Ovary (tissue), 9 donors: ENCODE data around the gene ASF1A. TPM values are rescaled to one million over a fixed set of nuclear protein-coding genes. Genes with fewer than 3 reads are reported as not detected.
"Not testable (repeated sequence)": the region's sequence is repeated elsewhere in the genome, so short reads cannot be mapped to it uniquely, and the experiment has no call there.

Experiments used
- DNase-seq, 5 donors: peaks; one replicate each; pipeline ENCODE4 v3.0.0-alpha.2; 2019 to 2020
- H3K27ac ChIP-seq, 2 donors: fragments of 200-600 bp; one replicate each; pipeline versions ENCODE4 v1.5.1 to v1.8.0; 2019 to 2022
- H3K27me3 ChIP-seq: fragments of 200-600 bp; one replicate; pipeline ENCODE4 v1.8.0; 2022
- H3K36me3 ChIP-seq: fragments of 200-600 bp; sonication (generic); one replicate; pipeline ENCODE4 v1.5.1; 2019
- H3K4me1 ChIP-seq: one replicate; pipeline ENCODE4 v1.8.1; 2013; ENCODE audit warnings: mild to moderate bottlenecking, moderate library complexity; ENCODE audit not compliant: insufficient read depth
- H3K4me3 ChIP-seq: fragments of 200-600 bp; sonication (generic); one replicate; pipeline ENCODE4 v1.5.1; 2017
- H3K9me3 ChIP-seq, 2 donors: fragments of 200-600 bp in 1 of 2; sonication (generic) in 1 of 2; one replicate each; pipeline versions ENCODE4 v1.5.1 to v1.8.1; 2013 to 2019; ENCODE audit warnings: mild to moderate bottlenecking in 1 of 2, moderate library complexity in 1 of 2
- CTCF ChIP-seq, 3 donors: fragments of 450-650 bp in 2 of 3; fragments of 200-600 bp in 1 of 3; IDR thresholded peaks; one replicate each; pipeline versions ENCODE4 v1.5.1 to v1.8.0; 2016 to 2022; ENCODE audit warnings: antibody characterized with exemption in 3 of 3, mild to moderate bottlenecking in 1 of 3
- EP300 ChIP-seq: sonication (generic); formaldehyde crosslinking; IDR thresholded peaks from one replicate; pipeline ENCODE4 v1.6.1; 2017; ENCODE audit warnings: antibody characterized with exemption
- POLR2A ChIP-seq: fragments of 450-650 bp; IDR thresholded peaks from one replicate; pipeline ENCODE4 v1.6.1; 2017; ENCODE audit warnings: antibody characterized with exemption, mild to moderate bottlenecking, moderate library complexity
- WGBS, 3 donors: extraction: QIAGEN DNeasy Blood & Tissue Kit in 1 of 3; methylation state at CpG; one replicate each; pipeline versions ENCODE4 v1.1.5 to v1.1.7; 2013 to 2017; 5-methylcytosine and 5-hydroxymethylcytosine counted together
- intact Hi-C, 4 donors: fragments of 100-400 bp; cut with DNase I; formaldehyde crosslinking; loops; one replicate each; pipeline versions ENCODE4 v1.11.0 to v1.15.1; 2022 to 2023
- polyA plus RNA-seq, 2 donors: library from polyadenylated mRNA; stranded (reverse); fragments of 200-250 nt in 1 of 2; fragments of 350-450 nt in 1 of 2; fragmentation: Illumina TruSeq in 1 of 2; extraction: RNeasy Lipid Tissue Mini Kit (QIAGEN cat#74804) in 1 of 2; gene quantifications; one replicate each; pipeline ENCODE4 v1.2.3, GENCODE V29; 2013 to 2014
- total RNA-seq, 7 donors: library from RNA; depleted of rRNA in 2 of 7; stranded (reverse); fragments of >200 nt in 2 of 7; fragmentation: NEBNext Ultra II Directional in 3 of 7; extraction: Animal tissue kit (Norgen Biotek cat#: 25700) in 3 of 7; gene quantifications; one replicate each; pipeline versions ENCODE4 v1.1.0 to v1.2.4, GENCODE V29; 2016 to 2023
- donor health status: DM: no; HTN: no; CAD: no; lungs with moderate emphysema.
- donor health status: DM: no; HTN: no; CAD: no.
- donor health status: Bipolar disorder and iron deficiency.
- donor health status: DM: yes; HTN: yes; CAD: no.
- donor health status: DM: no; HTN: no; CAD: no.
- donor health status: DM: yes; HTN: yes; CAD: no.

ASF1A gene
- total and polyA plus RNA-seq, 9 donors, result 9.9 to 30.7 (median 22.3) TPM

- peaks cover 2% of the 10 kb centered on the region for H3K4me1 ChIP-seq
- no peaks in the 10 kb centered on the region for H3K27me3 ChIP-seq
- H3K9me3 ChIP-seq, result no peaks in the 10 kb centered on the region
- 48 to 55% (median 54%) methylated on average over 7 of the region's 7 CpGs for WGBS, 3 donors
- TF ChIP-seq EP300 (no peak), POLR2A (no peak), CTCF (IDR thresholded peaks at IDR 0.05) (no peak)
- DNase-seq, result no peak
- no peak overlapping the region for H3K27ac ChIP-seq
- intact Hi-C loops, result no loop called here
- H3K4me3 ChIP-seq, result no peak overlapping the region
- no peaks in the 10 kb centered on the region for H3K36me3 ChIP-seq
These were observed 29.4 kb upstream of the ASF1A start for GRCh38 chr6:118864341-118865099.

DNA sequence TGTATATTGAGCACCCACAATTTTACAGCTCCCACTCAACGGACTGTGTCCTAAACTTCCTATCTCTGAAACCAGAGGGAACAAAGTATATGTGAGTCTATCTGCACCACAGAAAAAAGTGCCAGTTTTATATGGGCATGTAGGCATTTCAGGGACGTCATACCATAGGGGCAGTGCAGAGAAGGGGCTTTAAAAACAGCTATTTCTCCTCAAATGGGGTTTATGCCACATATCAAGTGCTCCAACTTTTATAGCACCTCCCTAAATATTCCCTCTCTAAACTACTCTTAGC lies 28.9 kb upstream of the ASF1A start:
- DNase-seq, result no peak
- TF ChIP-seq CTCF (IDR thresholded peaks at IDR 0.05) (no peak), EP300 (no peak), POLR2A (no peak)
- Histone ChIP-seq H3K4me3 (no peak overlapping the region), H3K9me3 (no peaks in the 10 kb centered on the region), H3K4me1 (peaks cover 2% of the 10 kb centered on the region), H3K27ac (no peak overlapping the region), H3K27me3 (no peaks in the 10 kb centered on the region), H3K36me3 (no peaks in the 10 kb centered on the region)
- intact Hi-C loops, result no loop called here
- 53 to 65% (median 61%) methylated on average over 2 of the region's 2 CpGs for WGBS, 3 donors

DNA sequence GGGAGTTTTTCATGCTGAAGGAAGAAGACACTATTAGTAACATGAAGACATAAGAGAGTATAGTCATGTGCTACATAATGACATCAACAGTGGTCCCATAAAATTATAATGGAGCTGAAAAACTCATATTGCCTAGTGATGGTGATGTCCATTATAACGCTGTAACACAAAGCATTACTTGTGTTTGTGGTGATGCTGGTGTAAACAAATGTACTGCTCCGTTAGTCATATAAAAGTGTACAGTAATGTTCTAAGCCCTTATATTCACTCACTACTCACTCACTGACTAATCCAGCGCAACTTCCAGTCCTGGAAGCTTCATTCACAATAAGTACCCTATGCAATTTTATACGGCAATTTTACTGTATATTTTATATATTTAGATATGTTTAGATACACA lies 26.8 kb upstream of the ASF1A start:
- Histone ChIP-seq H3K27ac (no peak overlapping the region), H3K4me3 (no peak overlapping the region), H3K4me1 (peaks cover 2% of the 10 kb centered on the region), H3K9me3 (no peaks in the 10 kb centered on the region), H3K36me3 (no peaks in the 10 kb centered on the region), H3K27me3 (no peaks in the 10 kb centered on the region)
- intact Hi-C loops, result no loop called here
- TF ChIP-seq CTCF (IDR thresholded peaks at IDR 0.05), result no peak
- TF ChIP-seq POLR2A, result no peak
- no peak for TF ChIP-seq EP300
- DNase-seq, result no peak
- WGBS, 3 donors, result 96 to 99% (median 98%) methylated on average over 4 of the region's 4 CpGs

DNA sequence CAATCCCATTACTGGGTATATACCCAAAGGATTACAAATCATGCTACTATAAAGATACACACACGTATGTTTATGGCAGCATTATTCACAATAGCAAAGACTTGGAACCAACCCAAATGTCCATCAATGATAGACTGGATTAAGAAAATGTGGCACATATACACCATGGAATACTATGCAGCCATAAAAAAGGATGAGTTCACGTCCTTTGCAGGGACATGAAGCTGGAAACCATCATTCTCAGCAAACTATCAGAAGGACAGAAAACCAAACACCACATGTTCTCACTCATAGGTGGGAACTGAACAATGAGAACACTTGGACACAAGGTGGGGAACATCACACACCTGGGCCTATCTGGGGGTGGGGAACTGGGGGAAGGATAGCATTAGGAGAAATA lies 25.1 kb upstream of the ASF1A start:
- intact Hi-C loops, H3K36me3 ChIP-seq: not testable (repeated sequence)
- 94 to 97% (median 94%) methylated on average over 2 of the region's 2 CpGs for WGBS, 3 donors

GRCh38 chr6:118869350-118869749 lies 24.6 kb upstream of the ASF1A start:
- Histone ChIP-seq H3K4me1 (peaks cover 2% of the 10 kb centered on the region), H3K9me3 (no peaks in the 10 kb centered on the region), H3K36me3 (no peaks in the 10 kb centered on the region), H3K27me3 (no peaks in the 10 kb centered on the region), H3K27ac (no peak overlapping the region), H3K4me3 (no peak overlapping the region)
- intact Hi-C loops, result no loop called here
- TF ChIP-seq CTCF (IDR thresholded peaks at IDR 0.05) (no peak), EP300 (no peak), POLR2A (no peak)
- 93 to 96% (median 93%) methylated on average over 2 of the region's 2 CpGs for WGBS, 3 donors
- DNase-seq, result no peak

More for the DNA sequence above, 25.1 kb upstream of the ASF1A start:
- H3K27ac ChIP-seq, H3K4me1 ChIP-seq, DNase-seq, H3K4me3 ChIP-seq, H3K27me3 ChIP-seq, H3K9me3 ChIP-seq: not testable (repeated sequence)
